ENCODE data around the gene JAZF1.
A peak's percentile ranks its signal among the peaks of the same experiment; 100 is the strongest.

Gene JAZF1

DNA sequence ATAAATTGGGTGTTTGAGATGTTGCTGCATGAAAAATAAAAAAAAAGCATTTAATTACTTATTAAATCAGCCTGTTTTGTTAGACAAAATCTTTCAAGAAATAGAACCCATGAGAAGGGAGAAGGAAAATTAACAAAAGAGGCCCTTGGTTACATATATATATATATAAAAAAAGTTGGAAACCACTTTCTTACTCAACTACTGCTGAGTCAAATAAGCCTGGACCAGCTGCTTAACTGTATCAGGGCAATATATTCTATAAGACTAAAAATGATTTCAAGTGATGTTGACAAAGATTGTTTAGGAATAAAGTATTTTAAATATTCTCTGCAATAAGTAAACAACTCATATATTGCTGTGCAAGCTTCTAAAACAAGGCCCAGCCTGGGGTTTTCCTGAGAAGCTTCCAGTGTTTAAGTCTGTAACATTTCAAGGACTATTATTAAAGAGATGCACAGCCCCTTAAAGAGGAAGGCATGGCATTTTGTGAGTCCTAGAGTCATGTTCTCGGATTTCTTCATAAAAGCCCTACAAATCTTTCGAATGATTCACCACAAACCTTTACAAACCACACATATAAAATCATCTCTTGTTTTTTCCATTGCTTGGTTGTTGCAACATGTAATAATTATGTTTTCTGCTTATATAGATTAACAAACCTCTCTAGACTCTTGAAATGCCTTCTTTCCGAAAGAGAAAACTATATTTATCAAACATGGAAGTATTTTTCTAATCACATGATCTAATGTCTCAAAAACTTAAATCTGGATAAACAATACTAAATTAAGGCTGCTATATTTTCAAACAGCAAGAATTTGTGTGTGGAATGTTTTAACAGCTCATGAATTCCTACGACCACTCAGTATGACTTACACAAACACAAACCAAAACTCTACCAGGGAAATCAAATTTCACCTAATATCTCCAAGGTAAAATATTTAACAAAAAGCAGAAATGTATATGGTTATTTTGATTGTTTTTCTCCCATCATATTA is 14.3 kb downstream of the JAZF1 start:
- peak; percentile 66 for DNase-seq (ENCODE audit: low spot score)

DNA sequence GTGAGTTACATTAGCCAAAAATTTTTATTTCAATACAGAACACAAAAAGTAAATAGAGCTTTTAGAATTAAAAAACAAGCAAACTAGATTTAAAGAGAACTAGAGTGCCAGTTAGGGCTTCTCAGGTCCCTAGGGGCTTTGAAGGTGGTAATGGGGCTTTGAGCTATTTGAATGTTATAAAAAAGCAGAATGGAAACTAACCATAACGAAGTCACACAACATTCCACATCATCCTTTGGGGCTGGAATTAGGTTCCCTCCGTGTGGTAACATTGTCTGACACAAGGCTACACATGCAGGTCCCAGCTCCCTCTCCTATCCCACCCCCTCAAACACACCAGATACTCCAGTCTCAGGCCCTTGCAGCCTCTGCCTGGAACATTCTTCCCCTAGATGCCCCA is 15.3 kb downstream of the JAZF1 start:
- DNase-seq (ENCODE audit: low spot score), result no peak

DNA sequence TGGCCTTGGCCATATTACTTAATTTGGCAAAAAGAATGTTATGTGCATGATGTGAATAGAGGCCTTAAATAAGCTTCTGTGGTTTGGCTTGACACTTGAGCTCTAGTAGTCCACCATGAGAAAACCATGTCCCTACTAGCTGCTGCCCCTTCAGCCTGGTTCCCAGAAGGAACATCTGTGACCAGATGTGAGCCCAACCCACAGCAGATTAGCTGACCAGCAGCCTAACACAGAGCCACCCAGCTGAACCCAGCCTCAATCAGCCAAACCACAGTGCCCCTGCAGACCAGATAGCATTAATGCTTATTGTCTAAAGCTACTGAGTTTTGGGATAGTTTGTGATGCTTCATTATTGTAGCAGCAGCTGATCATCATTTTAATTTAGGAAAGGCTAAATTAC is 16.6 kb downstream of the JAZF1 start:
- peak; percentile 46 for DNase-seq (ENCODE audit: low spot score)

DNA sequence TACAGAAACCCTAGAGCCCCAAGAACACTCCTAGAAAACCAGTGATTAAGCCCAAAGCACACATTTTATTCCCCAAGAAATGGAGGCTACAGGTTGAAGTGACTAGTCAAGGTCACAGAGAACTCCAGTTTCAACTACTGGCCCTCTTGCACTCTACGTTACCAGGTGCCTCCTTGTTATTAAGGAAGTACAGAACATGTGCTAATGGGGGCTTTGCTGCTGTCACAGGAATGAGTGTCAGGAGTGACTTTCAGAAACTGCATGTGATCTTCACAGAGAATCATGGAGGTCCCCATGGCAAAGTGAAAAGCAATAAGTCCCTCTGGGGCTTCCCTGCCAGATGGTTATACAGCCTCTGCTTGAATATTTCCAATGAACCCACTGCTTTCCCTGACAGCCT is 19.3 kb downstream of the JAZF1 start:
- DNase-seq (ENCODE audit: low spot score), result no peak

DNA sequence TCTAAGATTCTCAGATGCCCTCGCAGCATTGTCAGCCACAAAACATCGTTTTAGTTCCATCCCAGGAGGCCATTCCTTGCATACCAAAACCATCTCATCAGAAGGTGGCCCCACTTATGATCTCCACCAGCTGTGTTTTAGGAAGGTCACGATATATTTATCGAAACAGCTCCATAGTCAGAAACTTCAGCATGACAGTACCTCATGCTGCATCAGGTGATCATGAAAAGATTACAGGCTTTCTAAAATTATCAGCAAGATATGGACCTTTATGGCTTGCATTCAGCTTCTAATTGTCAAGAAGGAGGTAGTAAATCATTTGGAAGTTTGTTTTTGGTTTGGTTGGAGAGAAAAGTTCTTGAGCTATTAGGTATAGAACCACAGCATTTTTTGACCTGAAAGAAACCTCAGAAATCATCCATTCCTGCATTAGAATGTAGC is 20.0 kb downstream of the JAZF1 start:
- peak; percentile 54 for DNase-seq (ENCODE audit: low spot score)

DNA sequence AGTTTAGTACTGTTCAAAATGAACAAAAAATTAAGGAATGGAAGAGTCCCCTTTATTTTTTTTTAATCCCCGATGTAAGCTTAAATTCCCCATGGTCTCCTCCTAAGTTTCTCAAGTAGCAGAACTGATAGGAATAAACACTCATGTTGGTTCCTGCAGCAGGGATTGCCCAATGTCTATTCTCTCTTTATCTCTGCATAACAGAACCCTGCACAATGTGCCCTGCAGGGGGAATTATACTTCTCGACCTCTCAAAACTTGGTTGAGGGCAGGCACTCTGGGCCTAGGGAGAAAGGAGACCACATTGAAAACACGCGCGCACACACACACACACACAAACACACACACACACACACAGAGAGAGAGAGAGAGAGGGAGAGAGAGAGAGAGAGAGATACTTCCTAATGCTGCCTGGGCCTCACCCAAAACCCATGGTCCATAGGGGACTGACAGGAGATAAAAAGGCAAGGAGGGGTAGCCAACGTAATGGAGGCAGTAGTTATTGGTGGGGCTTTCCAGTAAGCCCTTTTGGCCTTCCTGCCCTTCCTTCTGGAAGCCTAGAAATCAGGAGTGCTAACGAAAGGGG is 22.7 kb downstream of the JAZF1 start:
- no peak for DNase-seq (ENCODE audit: low spot score)

DNA sequence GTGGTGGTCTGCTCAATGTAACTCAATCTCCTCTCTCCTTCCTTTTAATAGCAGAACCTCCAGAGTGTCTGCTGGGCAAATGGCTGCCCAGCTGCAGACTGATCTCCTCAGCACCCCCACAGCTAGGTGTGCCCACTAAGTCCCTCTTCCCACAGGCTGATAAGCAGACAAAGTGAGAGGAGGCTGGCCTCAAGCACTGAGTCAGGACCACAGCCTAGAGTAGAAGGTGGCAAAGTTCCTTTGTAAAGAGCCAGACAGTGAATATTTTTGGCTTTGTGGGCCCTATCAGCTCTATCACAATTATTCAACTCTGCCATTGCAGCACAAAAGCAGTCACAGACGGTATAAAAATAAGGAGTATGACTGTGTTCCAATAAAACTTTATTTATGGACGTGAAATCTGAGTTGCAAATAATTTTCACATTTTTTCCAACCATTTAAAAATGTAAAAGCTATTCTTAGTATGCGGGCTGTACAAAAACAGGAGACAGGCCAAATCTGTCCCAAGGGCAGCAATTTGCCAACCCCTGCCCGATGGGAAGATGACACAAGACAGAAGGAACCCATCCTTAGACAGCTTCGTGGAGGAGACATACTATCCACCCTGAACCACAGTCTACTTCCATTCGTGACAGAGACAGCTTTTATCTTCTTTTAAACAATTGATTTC is 23.4 kb downstream of the JAZF1 start:
- DNase-seq (ENCODE audit: low spot score), result no peak

DNA sequence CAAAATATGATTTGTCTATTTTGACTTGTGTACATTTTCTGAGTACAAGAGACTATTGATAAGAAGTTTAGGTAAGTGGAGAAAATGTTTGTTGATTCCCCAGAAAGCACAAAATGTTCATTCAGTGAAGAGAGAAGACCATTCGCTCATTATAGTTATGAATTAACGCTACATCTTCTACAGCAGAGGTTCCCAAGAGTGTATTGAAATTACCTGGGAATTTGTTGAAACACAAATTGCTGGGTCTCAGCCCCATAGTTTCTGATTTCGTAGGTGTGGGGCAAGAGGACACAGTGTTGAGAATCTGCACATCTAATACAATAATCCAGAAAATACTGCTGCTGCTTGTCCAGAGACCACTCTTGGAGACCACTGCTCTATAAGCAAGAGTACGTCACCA is 24.2 kb downstream of the JAZF1 start:
- no peak for DNase-seq (ENCODE audit: low spot score)

DNA sequence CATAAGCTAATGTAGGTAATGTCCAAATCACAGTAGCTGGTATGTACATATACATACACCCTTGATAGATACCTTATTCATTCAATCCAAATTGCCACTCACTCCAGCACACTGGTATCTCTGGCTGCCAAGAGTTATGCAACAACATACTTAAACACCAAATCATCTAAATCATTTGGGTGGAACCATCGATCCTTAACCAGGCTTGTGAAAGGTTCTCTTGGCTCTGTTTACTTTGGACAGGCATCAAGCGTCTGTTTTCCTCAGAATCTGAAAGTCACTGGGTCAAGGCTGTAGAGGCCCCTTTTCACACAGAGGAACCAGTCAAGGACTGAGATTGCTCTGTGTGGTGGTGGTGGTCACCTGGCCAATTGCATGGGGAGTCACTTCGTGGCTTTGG is 24.6 kb downstream of the JAZF1 start:
- DNase-seq (ENCODE audit: low spot score), result peak; percentile 63

DNA sequence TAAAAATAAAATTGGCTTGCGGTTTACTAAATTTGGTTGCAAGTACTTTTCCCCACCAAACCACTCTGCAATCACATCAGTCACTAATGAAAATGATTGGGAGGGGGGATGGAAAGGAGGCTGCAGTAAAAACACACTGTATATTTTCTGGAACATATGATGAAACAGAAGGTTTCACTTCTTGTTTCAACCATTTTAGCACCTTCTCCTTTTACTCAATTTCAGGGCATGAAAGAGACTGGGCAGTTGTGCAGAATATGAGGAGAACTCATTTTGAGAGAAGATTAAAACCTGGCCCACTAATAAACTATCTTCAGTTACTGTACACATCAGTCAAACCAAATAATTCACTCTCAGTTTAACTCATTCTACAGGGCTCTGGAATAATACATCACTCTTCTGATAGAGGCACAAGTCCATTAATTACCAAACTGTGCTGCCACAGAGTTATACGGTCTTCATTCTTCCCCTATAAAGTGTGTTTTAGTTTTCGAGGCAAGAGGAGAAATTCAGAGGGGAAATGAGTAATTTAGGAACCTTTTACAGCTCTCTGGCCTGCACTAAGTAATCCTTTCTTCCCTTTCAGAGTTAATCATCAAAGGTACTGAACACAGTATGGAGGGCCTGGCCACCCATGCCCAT is 25.5 kb downstream of the JAZF1 start:
- no peak for DNase-seq (ENCODE audit: low spot score)

DNA sequence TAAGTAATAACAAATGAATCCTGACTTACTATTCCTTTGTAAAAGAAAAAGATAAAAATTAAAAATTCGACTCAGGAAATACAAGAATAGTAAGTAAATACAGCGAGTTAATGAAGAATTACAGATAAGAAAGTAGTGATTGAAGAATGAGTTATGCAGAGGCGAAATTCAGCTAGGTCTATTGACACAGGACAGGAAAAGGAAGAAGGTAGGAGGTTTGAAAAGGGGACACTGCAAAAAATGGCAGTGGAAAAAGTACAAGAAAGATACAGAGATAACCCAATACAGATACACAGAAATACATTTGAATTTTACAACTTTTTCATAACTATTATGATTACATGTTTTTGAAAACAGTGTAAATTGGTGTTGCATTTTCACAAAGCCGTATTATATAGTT is 28.0 kb downstream of the JAZF1 start:
- no peak for DNase-seq (ENCODE audit: low spot score)

DNA sequence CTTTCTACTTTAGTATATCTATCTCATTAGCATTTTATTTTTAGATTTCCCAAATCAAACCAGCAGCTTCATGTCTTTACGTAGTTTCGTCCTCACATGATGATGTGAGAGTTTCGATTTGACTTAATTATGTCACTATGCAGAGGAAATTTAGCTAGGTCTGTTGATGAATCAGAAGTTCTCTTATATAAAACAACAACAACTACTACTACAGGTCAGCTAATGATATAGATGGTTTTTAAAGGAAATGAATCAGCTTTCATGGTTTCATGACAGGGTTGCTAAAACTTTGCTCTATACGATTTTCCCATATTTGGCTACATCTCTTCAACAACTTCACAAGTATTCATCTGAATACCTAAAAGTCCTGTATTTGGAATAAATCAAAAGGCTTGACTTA is 28.6 kb downstream of the JAZF1 start:
- DNase-seq (ENCODE audit: low spot score), result no peak

DNA sequence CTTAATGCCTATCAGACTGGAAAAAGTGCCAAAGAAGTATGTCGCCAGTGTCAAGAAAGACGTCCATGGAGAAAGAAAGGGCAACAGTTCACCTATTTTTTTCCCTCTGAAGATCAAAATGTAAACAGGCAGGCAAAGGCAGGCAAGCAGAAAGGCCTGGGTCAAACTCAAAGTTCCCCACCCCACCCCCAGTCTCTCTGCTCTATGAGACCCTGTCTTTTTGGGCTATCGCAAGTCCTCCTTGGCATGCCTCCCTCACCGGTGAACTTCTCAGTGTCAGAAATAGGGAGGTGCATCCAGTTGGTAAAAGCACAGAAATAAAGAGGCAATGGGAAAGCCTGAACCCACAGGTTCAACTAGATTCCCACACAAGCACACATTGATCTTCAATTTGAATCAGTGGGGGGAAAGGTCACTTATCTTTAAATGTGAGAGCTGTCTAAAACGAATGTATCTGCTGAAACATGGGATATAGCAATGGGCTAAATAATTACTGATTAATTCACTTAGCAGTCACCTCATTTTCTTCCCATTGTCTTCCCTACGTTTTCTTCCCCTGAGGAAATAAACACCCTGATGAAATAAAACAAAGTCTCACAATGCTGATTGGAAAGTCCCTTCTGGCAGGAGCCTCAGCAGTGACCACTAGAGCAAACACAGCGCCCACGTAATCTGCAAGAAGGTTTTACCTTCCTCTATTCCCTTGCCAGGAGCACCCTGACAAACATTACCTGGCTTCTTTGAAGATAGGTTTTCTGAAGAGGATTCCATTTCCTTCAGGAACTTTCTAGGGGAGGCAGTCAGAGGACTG is 31.1 kb downstream of the JAZF1 start:
- no peak for DNase-seq (ENCODE audit: low spot score)

DNA sequence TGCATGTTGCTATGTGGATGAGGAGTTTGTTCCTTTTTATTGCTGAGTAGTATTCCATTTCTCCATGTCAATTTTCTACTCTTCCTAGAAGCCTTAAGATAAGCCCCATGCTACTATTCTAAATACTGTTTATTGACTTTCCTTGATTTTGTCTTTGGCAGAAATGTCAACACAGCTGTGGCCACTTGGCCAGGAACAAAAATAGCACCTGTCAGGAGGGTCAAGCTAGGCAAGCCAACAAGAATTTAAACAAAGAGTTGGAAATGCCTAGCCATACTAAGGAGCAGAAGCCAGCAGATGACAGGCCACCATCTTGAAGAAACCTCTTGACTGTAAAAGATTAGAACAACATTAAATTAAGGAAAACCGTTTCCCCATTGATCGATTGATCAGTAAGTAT is 34.7 kb downstream of the JAZF1 start:
- DNase-seq (ENCODE audit: low spot score), result no peak

DNA sequence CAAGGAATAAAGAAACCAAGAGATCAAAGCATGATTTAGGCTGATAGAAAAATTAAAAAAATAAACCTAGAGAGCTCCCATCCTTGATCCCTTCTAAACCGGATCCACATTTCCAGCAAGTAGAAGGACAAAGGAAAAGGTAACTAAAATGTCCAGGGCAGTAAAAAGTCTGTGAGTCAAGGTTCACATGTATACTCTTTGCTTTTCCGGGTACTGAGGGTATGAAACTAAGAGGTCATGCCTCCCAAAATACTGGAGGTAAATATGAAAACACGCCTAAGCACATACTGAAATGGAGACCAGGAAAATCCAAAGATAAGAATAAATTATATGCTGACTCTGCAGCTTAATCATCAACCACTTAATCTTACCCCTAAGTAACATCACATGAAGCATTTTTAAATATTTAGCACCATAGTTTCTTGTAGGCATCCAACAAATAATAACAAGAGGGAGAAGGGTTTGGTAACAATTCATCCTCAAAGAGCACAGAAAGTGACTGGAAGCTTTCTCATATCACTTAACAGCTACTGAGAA is 35.4 kb downstream of the JAZF1 start:
- DNase-seq (ENCODE audit: low spot score), result no peak

DNA sequence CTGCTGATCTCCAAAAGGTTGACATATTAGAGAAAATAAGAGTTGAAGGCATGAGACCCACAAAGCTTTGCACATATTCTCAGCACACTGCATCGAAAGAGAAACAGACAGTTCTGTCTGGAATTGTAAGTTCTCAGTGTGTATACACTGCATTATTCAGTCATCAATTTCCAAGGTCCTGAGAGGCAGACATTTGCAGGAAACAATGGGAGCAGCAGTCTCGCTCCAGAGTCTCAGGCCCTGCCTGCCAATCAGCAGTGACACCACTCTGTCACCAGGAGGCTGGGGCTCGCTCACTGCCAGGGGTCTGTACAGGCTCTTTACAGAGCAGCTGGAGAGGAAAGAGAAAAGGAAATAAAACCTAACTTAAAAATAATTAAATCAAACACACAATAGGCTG is 36.3 kb downstream of the JAZF1 start:
- DNase-seq (ENCODE audit: low spot score), result no peak

DNA sequence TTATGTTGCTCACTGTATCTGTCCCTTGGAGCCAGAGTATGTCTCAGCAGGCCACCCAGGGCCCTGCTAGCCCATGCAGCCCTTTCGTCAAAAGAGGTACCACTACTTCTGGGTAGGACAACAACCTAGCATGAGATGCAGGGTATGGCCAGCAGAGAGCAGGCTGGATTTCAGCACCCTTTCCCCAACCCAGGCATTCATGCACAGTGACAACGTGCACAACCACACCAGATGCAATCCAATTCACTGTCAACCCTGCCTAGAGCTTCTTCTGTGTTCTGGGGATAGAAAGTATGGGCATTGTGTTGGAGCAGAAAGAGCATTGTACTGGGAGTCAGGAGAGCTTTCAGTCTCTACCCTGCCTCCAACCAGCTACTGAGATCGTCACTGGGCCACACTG is 37.9 kb downstream of the JAZF1 start:
- DNase-seq (ENCODE audit: low spot score), result no peak

DNA sequence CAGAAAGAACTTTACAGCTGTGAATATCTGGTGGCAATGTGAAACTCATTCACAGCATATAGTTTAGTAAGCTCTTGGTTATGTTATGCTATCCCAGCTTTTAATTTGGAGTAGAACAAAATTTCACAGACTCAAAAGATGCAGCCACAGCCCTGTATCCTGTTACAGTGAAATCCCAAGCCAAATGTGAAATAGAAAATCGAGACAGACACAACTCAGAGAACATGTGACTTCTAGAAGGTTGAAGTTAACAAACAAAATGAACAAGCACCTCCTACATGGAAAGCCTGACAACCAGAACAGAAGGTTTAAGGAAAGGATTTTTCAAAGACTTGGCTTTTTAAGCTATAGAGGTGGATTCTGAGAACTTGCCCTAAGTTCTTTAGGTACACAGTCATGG is 39.6 kb downstream of the JAZF1 start:
- DNase-seq (ENCODE audit: low spot score), result no peak

DNA sequence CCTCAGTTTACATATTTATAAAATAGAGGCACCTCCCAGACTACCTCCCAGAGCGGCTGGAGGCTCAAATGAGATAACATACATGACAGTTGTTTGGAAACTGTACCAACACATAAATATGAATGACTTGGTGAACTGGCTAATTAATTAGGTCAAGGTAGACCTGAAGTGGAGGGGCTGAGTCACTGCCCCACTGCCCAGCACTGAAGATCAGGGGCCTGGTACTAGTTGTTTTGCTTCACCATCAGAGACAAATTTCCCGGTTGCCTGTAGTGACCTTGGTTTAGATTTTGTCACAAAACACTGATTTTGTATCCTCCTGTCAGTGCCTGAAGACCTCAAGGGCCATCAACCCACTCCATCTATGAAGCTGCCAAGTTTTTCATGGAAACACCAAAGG is 41.8 kb downstream of the JAZF1 start:
- DNase-seq (ENCODE audit: low spot score), result no peak

DNA sequence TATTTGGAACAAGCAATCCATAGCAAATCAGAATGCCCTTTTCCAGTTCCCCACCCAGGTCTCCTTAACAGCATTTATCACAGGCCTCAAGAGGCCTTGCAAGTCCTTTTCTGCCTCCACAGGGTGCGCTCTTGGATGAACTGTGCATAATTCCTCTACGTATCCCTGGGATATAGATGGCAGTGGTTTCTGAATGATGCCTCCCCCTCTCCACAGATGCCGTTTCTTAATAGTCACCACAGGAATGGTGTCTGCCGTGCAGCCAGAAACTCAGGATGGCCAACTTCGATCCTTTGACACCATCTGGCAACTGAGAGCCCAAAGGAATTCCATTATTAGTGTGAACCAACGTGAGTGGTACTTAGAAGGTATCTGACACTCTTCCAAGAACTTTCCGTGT is 43.1 kb downstream of the JAZF1 start:
- no peak for DNase-seq (ENCODE audit: low spot score)

DNA sequence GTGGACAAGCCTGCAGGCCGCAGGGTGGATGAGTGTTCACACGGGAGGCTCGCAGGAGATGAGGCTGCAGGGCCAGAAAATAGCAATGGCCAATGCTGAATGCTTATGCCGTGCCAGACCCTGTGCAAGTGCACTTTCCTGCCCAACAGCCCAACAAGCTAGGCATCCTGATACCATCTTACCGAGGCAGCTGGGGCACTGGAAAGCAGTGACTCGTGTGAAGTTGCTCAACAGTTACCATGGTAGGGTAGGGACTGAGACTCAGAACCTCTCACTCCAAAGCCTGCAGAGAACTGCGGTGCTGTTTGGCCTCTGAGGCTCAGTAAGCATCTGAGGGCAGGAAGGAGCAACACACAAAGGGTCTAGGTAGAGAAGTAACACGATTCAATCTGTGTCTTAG is 43.7 kb downstream of the JAZF1 start:
- no peak for DNase-seq (ENCODE audit: low spot score)

Data from AG20443 (cell line).